Choroid plexus epithelial cell (primary cell): ENCODE data around the gene SCP2.

Experiments used
- DNase-seq: peaks from one replicate; pipeline ENCODE4 v3.0.0-alpha.2; 2010; ENCODE audit warnings: low read depth
- H3K4me3 ChIP-seq: 2 replicates; pipeline ENCODE4 v1.5.1; 2011; ENCODE audit warnings: low read depth, mild to moderate bottlenecking, control low read depth, low read length, moderate library complexity
- CTCF ChIP-seq: conservative IDR thresholded peaks from 2 replicates; pipeline ENCODE4 v1.5.1; 2011; ENCODE audit warnings: low read depth, mild to moderate bottlenecking, control low read depth, inconsistent platforms, low read length, moderate library complexity

SCP2 gene

GRCh38 chr1:53076721-53077598 is 149.9 kb downstream of the SCP2 start:
- H3K4me3 ChIP-seq: no peak overlapping the region
- TF ChIP-seq CTCF: no peak

GRCh38 chr1:53077599-53077965 is 150.5 kb downstream of the SCP2 start:
- DNase-seq: no peak
- no peak for TF ChIP-seq CTCF
- no peak overlapping the region for H3K4me3 ChIP-seq

More at GRCh38 chr1:53076721-53077598, 149.9 kb downstream of the SCP2 start:
- DNase-seq: no peak

- no peak for TF ChIP-seq CTCF
- no peak overlapping the region for H3K4me3 ChIP-seq
- DNase-seq: no peak
These were observed 151.4 kb downstream of the SCP2 start for GRCh38 chr1:53078333-53079101.

- no peak for TF ChIP-seq CTCF
- no peak overlapping the region for H3K4me3 ChIP-seq
- DNase-seq: no peak
These were observed 152.2 kb downstream of the SCP2 start for GRCh38 chr1:53079251-53079650.

GRCh38 chr1:53080041-53080440 is 153.0 kb downstream of the SCP2 start:
- DNase-seq: no peak

GRCh38 chr1:53080769-53081168 is 153.7 kb downstream of the SCP2 start:
- TF ChIP-seq CTCF: no peak
- no peak for DNase-seq
- no peak overlapping the region for H3K4me3 ChIP-seq

More at GRCh38 chr1:53080041-53080440, 153.0 kb downstream of the SCP2 start:
- H3K4me3 ChIP-seq: no peak overlapping the region
- TF ChIP-seq CTCF: no peak
